Measurements from ENCODE around the gene ANKRD49.

ANKRD49 gene

GRCh38 chr11:94511932-94512781 is 18.4 kb downstream of the ANKRD49 start, which contains the start of gene C11orf97:
C11orf97 (plus strand) TSS chr11:94512461; CDS start chr11:94512529, 68 bp downstream.
- no peak for DNase-seq

- peak; percentile 44 for DNase-seq
These were observed 19.3 kb downstream of the ANKRD49 start for GRCh38 chr11:94513091-94513490.

- DNase-seq: no peak
These were observed 21.6 kb downstream of the ANKRD49 start for GRCh38 chr11:94515398-94515797.

GRCh38 chr11:94516725-94517124 is 22.9 kb downstream of the ANKRD49 start:
- no peak for DNase-seq

- no peak for DNase-seq
These were observed 24.5 kb downstream of the ANKRD49 start for GRCh38 chr11:94518300-94518699.

GRCh38 chr11:94519478-94520084 is 25.8 kb downstream of the ANKRD49 start:
- DNase-seq: no peak

GRCh38 chr11:94521684-94522083 is 27.9 kb downstream of the ANKRD49 start:
- DNase-seq: no peak

GRCh38 chr11:94524341-94524740 is 30.6 kb downstream of the ANKRD49 start:
- no peak for DNase-seq

GRCh38 chr11:94525546-94526324 is 32.0 kb downstream of the ANKRD49 start:
- no peak for DNase-seq

- DNase-seq: no peak
These were observed 33.1 kb downstream of the ANKRD49 start for GRCh38 chr11:94526645-94527438.

GRCh38 chr11:94528551-94528950 is 34.8 kb downstream of the ANKRD49 start:
- DNase-seq: no peak

- DNase-seq: no peak
These were observed 38.4 kb downstream of the ANKRD49 start for GRCh38 chr11:94532211-94532610.

- no peak for DNase-seq
These were observed 39.4 kb downstream of the ANKRD49 start for GRCh38 chr11:94533206-94533605.

GRCh38 chr11:94533696-94534630 is 40.2 kb downstream of the ANKRD49 start:
- DNase-seq: no peak

- DNase-seq: no peak
These were observed 42.6 kb downstream of the ANKRD49 start for GRCh38 chr11:94536386-94536785.

- DNase-seq: no peak
These were observed 43.3 kb downstream of the ANKRD49 start for GRCh38 chr11:94537031-94537600.

GRCh38 chr11:94539420-94539819 is 45.6 kb downstream of the ANKRD49 start:
- DNase-seq: no peak

GRCh38 chr11:94543695-94544645 is 50.2 kb downstream of the ANKRD49 start, which contains the start of gene FUT4:
FUT4 (plus strand) TSS chr11:94543921; CDS start chr11:94544134, 213 bp downstream.
- peak; percentile 85 for DNase-seq

- no peak for DNase-seq
These were observed 51.0 kb downstream of the ANKRD49 start for GRCh38 chr11:94544646-94545263.
